ENCODE results near the gene OR10A5.
"Not testable (repeated sequence)": the region's sequence is repeated elsewhere in the genome, so short reads cannot be mapped to it uniquely, and the experiment has no call there.

OR10A5 gene

GRCh38 chr11:6845383-6845782 lies at the start of gene OR10A5:
OR10A5 (plus strand) TSS chr11:6845683; CDS start chr11:6845683, 0 bp downstream.
- DNase-seq (ENCODE audit: low read depth): no peak

GRCh38 chr11:6799402-6799801 lies 46.1 kb upstream of the OR10A5 start, which contains the start of gene OR6A2:
OR6A2 (minus strand) TSS chr11:6799689; CDS start chr11:6795708, 3,981 bp downstream.
- DNase-seq (ENCODE audit: low read depth): peak; percentile 72

DNA sequence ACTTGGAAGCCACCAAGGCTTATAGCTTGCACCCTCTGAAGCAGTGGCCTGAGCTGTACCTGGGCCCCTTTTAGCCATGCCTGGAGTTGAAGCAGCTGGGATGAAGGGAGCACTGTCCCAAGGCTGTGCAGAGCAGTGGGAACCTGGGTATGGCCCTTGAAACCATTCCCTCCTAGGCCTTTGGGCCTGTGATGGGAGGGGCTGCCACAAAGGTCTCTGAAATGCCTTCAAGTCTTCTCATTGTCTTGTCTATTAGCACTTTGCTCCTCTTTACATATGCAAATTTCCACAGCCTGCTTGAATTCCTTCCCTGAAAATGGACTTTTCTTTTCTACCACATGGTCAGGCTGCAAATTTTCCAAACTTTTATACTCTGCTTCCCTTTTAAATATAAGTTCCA lies 44.4 kb upstream of the OR10A5 start:
- not testable (repeated sequence) for DNase-seq (ENCODE audit: low read depth)

GRCh38 chr11:6812390-6813005 lies 33.0 kb upstream of the OR10A5 start:
- peak; percentile 61 for DNase-seq (ENCODE audit: low read depth)

GRCh38 chr11:6813656-6814055 lies 31.8 kb upstream of the OR10A5 start:
- DNase-seq (ENCODE audit: low read depth): no peak

GRCh38 chr11:6817694-6818093 lies 27.8 kb upstream of the OR10A5 start:
- peak; percentile 12 for DNase-seq (ENCODE audit: low read depth)

- DNase-seq (ENCODE audit: low read depth): no peak
Measured at GRCh38 chr11:6818967-6819366, 26.5 kb upstream of the OR10A5 start.

GRCh38 chr11:6824136-6824823 lies 21.2 kb upstream of the OR10A5 start:
- no peak for DNase-seq (ENCODE audit: low read depth)

GRCh38 chr11:6825231-6825744 lies 20.2 kb upstream of the OR10A5 start:
- DNase-seq (ENCODE audit: low read depth): no peak

DNA sequence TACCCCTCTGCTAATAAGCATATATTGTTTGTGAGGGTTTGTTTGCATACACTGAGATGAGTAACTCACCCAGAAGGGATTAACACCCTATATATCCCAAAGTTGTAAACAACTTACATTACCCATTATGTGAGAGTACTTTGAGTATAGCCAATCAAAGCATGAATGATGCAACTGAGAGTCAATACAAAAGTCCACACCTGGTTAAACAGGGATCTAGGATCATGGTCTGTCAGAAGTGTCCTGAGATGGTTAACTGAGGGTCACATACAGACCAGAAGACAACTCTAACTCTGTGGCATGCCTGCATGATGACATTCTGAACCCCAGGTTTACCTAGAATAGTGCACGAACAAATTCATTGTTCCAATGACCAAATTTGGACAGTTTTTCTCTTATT lies 17.4 kb upstream of the OR10A5 start:
- no peak for DNase-seq (ENCODE audit: low read depth)

DNA sequence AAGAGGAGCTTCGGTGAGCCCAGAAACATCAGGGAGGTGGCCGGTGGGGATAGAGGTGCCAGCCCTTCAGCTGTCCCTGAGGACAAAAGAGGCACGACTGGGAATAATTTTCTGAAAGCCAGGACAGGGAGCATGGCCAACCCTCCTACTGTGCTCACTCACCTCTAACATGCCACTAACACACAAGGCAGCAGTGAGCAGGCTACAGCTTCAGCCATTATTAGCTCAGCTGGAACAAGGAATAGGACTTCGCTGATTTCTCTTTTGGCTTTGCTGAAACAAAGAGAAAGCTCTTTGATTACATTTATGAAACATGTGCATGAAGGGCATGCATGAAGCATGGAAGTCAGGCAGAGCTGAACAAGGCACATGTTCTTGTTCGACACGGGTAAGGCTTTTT lies 12.1 kb upstream of the OR10A5 start:
- DNase-seq (ENCODE audit: low read depth): no peak

GRCh38 chr11:6834021-6834420 lies 11.5 kb upstream of the OR10A5 start:
- no peak for DNase-seq (ENCODE audit: low read depth)

GRCh38 chr11:6841694-6842093 lies 3.8 kb upstream of the OR10A5 start:
- no peak for DNase-seq (ENCODE audit: low read depth)

DNA sequence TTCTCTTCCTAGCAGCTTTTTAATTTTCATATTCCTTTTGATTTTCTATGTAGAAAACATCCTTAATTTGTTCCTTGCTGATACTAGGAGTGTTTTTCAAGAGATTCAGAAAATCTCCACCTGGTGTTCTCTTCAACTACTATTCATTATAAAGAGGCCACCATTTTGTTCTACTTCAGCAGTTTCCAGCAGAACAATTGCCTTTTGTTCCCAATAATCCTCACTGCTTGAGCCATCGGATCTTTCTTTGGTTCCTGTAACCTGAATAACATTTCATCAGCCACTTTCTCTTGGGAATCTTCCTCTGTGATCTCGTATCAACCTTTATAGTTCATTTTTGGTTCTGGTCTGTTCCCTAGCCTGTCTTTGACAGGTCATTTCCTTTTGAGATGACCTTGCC lies 1.8 kb upstream of the OR10A5 start:
- no peak for DNase-seq (ENCODE audit: low read depth)

GRCh38 chr11:6844356-6844755 lies 1.1 kb upstream of the OR10A5 start:
- no peak for DNase-seq (ENCODE audit: low read depth)

- peak; percentile 14 for DNase-seq (ENCODE audit: low read depth)
Measured at GRCh38 chr11:6850526-6850925, 5.0 kb downstream of the OR10A5 start.

DNA sequence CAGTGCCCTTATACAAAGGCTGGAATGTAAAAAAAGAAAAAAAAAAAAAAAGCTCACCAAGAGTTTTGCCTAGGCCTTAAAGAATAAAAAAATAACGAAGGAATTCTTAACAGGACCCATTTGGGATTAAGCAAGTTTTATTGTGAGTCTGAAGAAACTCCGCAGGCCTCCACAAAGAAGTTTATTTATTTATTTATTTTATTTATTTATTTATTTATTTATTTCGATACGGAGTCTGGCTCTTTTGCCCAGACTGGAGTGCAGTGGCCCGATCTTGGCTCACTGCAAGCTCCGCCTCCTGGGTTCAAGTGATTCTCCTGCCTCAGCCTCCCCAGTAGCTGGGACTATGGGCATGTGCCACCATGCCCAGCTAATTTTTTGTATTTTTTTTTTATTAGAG lies 9.3 kb downstream of the OR10A5 start:
- DNase-seq (ENCODE audit: low read depth): not testable (repeated sequence)

- peak; percentile 89 for DNase-seq (ENCODE audit: low read depth)
Measured at GRCh38 chr11:6855971-6856541, 10.6 kb downstream of the OR10A5 start.

DNA sequence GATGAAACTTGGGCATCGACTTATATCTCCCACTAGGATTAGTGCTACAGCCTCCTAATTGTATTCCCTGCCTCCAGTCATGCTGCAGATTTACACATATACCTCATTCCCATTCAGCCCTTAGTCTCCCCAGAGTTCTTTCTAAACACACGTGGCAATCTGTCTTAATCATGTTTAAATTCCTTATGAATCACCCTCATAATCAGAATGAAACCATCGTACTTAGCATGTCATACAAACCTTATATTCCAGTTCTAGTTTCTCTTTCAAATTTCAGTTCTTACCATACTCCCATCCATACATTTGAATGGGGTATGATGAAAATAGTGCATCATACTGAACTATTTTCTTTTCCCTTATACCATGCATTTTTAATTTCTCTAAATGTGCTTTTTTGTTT lies 11.4 kb downstream of the OR10A5 start:
- DNase-seq (ENCODE audit: low read depth): peak; percentile 82

- DNase-seq (ENCODE audit: low read depth): no peak
Measured at GRCh38 chr11:6862961-6863360, 17.5 kb downstream of the OR10A5 start, which contains the start of gene OR10A2. OR10A2 (plus strand) TSS chr11:6863057; CDS start chr11:6869755, 6,698 bp downstream.

GRCh38 chr11:6864438-6864837 lies 19.0 kb downstream of the OR10A5 start:
- peak; percentile 45 for DNase-seq (ENCODE audit: low read depth)

- DNase-seq (ENCODE audit: low read depth): no peak
Measured at GRCh38 chr11:6871278-6871677, 25.8 kb downstream of the OR10A5 start.

GRCh38 chr11:6875761-6876160 lies 30.3 kb downstream of the OR10A5 start:
- no peak for DNase-seq (ENCODE audit: low read depth)

Data from ELR (cell line).